ENCODE data around the gene THSD4.

THSD4 gene

DNA sequence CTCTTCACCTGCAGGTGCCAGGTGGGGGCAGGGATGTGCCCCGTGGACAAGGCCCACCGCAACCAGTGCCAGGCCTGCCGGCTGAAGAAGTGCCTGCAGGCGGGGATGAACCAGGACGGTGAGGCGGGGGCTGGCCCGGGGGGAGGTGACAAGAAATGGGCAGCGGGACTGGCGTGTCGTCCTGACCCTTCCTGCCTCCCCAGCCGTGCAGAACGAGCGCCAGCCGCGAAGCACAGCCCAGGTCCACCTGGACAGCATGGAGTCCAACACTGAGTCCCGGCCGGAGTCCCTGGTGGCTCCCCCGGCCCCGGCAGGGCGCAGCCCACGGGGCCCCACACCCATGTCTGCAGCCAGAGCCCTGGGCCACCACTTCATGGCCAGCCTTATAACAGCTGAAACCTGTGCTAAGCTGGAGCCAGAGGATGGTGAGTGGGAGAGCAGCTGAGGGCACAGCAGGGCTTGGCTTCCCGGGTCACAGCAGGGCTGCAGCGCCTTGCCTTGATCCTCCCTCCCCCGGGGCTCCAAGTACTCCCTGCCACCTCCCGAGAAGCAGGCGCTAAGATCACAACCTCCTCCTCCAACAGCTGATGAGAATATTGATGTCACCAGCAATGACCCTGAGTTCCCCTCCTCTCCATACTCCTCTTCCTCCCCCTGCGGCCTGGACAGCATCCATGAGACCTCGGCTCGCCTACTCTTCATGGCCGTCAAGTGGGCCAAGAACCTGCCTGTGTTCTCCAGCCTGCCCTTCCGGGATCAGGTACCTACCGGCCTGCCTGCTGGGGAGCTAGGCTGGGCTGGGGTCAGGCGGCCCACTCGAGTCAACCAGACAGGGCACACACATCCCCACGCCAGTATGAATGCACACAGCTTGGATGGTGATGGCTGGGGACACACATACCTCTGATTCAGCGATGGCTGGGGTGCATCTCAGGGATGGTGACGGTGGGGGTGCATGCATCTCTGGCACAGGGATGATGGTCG lies 696.8 kb downstream of the THSD4 start:
- Histone ChIP-seq H3K4me3 (ENCODE audit: low read length) (no peak overlapping the region), H3K36me3 (ENCODE audit: control insufficient read depth, low read length) (no peaks in the 10 kb centered on the region), H4K20me1 (ENCODE audit: control insufficient read depth, insufficient read depth, low read depth, low read length) (no peaks in the 10 kb centered on the region), H3K79me2 (ENCODE audit: control insufficient read depth, low read length) (no peaks in the 10 kb centered on the region), H3K27me3 (ENCODE audit: control insufficient read depth, low read length) (no peaks in the 10 kb centered on the region), H3K4me1 (ENCODE audit: control insufficient read depth, low read length) (0 out of 2 replicates have a peak, but pooled peaks cover 3% of the 10 kb centered on the region), H3F3A (ENCODE audit: control insufficient read depth, insufficient read depth) (no peaks in the 10 kb centered on the region), H3K9me3 (ENCODE audit: control insufficient read depth, insufficient read depth, low read length) (no peaks in the 10 kb centered on the region), H3K9me2 (replicated peaks; ENCODE audit: control insufficient read depth, low read length) (no peaks in the 10 kb centered on the region), H3K4me2 (ENCODE audit: low read length) (no peak overlapping the region), H3K27ac (ENCODE audit: low read depth, low read length) (no peak overlapping the region)
- TF ChIP-seq EZH2phosphoT487 (IDR thresholded peaks at IDR 0.05; ENCODE audit: borderline replicate concordance, low read length): no peak
- TF ChIP-seq, protein P1, sequence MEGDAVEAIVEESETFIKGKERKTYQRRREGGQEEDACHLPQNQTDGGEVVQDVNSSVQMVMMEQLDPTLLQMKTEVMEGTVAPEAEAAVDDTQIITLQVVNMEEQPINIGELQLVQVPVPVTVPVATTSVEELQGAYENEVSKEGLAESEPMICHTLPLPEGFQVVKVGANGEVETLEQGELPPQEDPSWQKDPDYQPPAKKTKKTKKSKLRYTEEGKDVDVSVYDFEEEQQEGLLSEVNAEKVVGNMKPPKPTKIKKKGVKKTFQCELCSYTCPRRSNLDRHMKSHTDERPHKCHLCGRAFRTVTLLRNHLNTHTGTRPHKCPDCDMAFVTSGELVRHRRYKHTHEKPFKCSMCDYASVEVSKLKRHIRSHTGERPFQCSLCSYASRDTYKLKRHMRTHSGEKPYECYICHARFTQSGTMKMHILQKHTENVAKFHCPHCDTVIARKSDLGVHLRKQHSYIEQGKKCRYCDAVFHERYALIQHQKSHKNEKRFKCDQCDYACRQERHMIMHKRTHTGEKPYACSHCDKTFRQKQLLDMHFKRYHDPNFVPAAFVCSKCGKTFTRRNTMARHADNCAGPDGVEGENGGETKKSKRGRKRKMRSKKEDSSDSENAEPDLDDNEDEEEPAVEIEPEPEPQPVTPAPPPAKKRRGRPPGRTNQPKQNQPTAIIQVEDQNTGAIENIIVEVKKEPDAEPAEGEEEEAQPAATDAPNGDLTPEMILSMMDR (IDR thresholded peaks at IDR 0.05; ENCODE audit: low read depth, low read length, poor library complexity, severe bottlenecking): no peak

DNA sequence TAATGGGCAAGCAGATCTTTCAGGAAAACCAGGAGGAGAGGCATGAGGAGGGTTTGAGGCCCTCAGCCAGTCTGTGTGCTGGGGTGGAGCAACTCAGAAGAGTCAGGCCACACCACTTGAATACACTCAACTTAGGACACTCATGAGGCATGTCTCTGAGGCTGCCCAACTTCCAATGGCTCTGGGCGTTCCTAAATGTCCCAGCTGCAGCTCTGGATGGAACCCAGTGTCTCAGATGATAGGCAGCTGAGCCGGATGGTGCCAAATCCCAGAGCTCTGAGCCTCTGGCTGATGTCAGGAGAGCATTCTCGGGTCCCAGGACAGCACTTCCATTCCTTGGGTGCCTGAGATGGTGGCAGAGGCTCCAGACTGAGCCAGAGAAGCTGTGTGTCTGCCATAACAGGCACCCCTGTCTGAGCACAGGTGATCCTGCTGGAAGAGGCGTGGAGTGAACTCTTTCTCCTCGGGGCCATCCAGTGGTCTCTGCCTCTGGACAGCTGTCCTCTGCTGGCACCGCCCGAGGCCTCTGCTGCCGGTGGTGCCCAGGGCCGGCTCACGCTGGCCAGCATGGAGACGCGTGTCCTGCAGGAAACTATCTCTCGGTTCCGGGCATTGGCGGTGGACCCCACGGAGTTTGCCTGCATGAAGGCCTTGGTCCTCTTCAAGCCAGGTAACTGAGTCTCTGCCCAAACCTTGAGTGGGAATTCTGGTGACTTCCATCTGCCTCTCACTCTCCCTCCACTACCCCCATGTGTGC lies 697.9 kb downstream of the THSD4 start:
- Histone ChIP-seq H3F3A (ENCODE audit: control insufficient read depth, insufficient read depth) (no peaks in the 10 kb centered on the region), H3K9me3 (ENCODE audit: control insufficient read depth, insufficient read depth, low read length) (no peaks in the 10 kb centered on the region), H3K79me2 (ENCODE audit: control insufficient read depth, low read length) (no peaks in the 10 kb centered on the region), H3K4me3 (ENCODE audit: low read length) (no peak overlapping the region), H3K27me3 (ENCODE audit: control insufficient read depth, low read length) (no peaks in the 10 kb centered on the region), H3K4me1 (ENCODE audit: control insufficient read depth, low read length) (no peaks in the 10 kb centered on the region), H3K4me2 (ENCODE audit: low read length) (no peak overlapping the region), H4K20me1 (ENCODE audit: control insufficient read depth, insufficient read depth, low read depth, low read length) (no peaks in the 10 kb centered on the region), H3K9me2 (replicated peaks; ENCODE audit: control insufficient read depth, low read length) (no peaks in the 10 kb centered on the region), H3K36me3 (ENCODE audit: control insufficient read depth, low read length) (no peaks in the 10 kb centered on the region), H3K27ac (ENCODE audit: low read depth, low read length) (no peak overlapping the region)
- TF ChIP-seq, protein P1 (IDR thresholded peaks at IDR 0.05; ENCODE audit: low read depth, low read length, poor library complexity, severe bottlenecking): no peak
- no peak for TF ChIP-seq EZH2phosphoT487 (IDR thresholded peaks at IDR 0.05; ENCODE audit: borderline replicate concordance, low read length)

DNA sequence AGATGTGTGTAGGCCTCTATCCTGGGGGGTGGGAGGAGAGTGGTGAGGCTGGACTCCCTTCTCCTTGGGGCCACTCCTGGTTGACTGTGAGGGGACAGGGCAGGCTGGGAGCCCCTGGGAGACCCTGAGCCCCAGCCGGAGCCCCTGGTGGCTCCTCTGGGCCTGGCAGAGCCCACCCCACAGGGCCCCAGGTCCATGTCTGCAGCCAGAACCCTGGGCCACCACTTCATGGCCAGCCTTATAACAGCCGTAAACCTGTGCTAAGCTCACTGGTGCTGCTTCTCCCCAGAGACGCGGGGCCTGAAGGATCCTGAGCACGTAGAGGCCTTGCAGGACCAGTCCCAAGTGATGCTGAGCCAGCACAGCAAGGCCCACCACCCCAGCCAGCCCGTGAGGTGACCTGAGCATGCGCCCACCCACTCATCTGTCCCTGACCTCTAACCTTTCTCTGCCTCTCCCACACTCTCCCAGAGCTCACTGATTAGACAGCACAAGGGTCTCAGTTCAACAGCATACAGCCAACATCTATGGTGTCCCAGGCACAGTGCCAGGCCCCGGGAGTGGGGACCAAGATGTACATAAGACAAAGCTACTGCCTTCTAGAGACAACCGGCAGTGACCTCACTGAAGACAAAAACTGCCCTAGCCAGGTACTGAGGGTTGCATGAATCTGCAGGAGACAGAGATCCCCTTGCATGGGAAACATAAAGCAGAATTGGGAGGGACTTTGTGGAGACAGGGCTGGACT lies 698.6 kb downstream of the THSD4 start:
- Histone ChIP-seq H3K27me3 (ENCODE audit: control insufficient read depth, low read length) (no peaks in the 10 kb centered on the region), H3K36me3 (ENCODE audit: control insufficient read depth, low read length) (no peaks in the 10 kb centered on the region), H3K9me2 (replicated peaks; ENCODE audit: control insufficient read depth, low read length) (no peaks in the 10 kb centered on the region)

More for the DNA sequence above, 698.6 kb downstream of the THSD4 start:
- no peaks in the 10 kb centered on the region for H3K79me2 ChIP-seq (ENCODE audit: control insufficient read depth, low read length)
- no peaks in the 10 kb centered on the region for H3K4me1 ChIP-seq (ENCODE audit: control insufficient read depth, low read length)
- H4K20me1 ChIP-seq (ENCODE audit: control insufficient read depth, insufficient read depth, low read depth, low read length): no peaks in the 10 kb centered on the region
- no peak overlapping the region for H3K27ac ChIP-seq (ENCODE audit: low read depth, low read length)
- no peaks in the 10 kb centered on the region for H3K9me3 ChIP-seq (ENCODE audit: control insufficient read depth, insufficient read depth, low read length)
- TF ChIP-seq, protein P1 (IDR thresholded peaks at IDR 0.05; ENCODE audit: low read depth, low read length, poor library complexity, severe bottlenecking): no peak
- no peak for TF ChIP-seq EZH2phosphoT487 (IDR thresholded peaks at IDR 0.05; ENCODE audit: borderline replicate concordance, low read length)
- no peak overlapping the region for H3K4me2 ChIP-seq (ENCODE audit: low read length)
- no peaks in the 10 kb centered on the region for H3F3A ChIP-seq (ENCODE audit: control insufficient read depth, insufficient read depth)
- H3K4me3 ChIP-seq (ENCODE audit: low read length): no peak overlapping the region
